MCF 10A (cell line): Measurements from ENCODE around the gene TEDC2. TPM values are rescaled to one million over a fixed set of nuclear protein-coding genes. Genes with fewer than 3 reads are reported as not detected.
A peak's percentile ranks its signal among the peaks of the same experiment; 100 is the strongest.

Experiments used
- BruUV-seq: library from RNA; stranded (reverse); fragments of 400-500 nt; replicated peaks from 2 replicates; lab custom pipeline; 2021; lab: Mats Ljungman, UMichigan
- CTCF ChIA-PET: fragments of 300-600 bp; sonication (Branson Sonifier 250); formaldehyde crosslinking; extraction: SDS; loops from one replicate; lab custom pipeline; 2021; ENCODE audit warnings: antibody characterized with exemption, inconsistent platforms; lab: Yijun Ruan, JAX
- POLR2A ChIA-PET: fragments of 300-600, 350-650 bp; sonication (Branson Sonifier 250); formaldehyde crosslinking; extraction: SDS; loops from one replicate; lab custom pipeline; 2020; ENCODE audit warnings: antibody characterized with exemption, inconsistent platforms; lab: Yijun Ruan, JAX
- DNase-seq: peaks from one replicate; pipeline ENCODE4 v3.0.0-alpha.2; 2018; ENCODE audit not compliant: unreplicated experiment
- H3K27ac Mint-ChIP-seq: one replicate; pipeline ENCODE4 v1.8.0; 2022; ENCODE audit warnings: mild to moderate bottlenecking, low read depth, mixed read lengths; ENCODE audit not compliant: unreplicated experiment
- H3K27me3 Mint-ChIP-seq: one replicate; pipeline ENCODE4 v1.8.0; 2022; ENCODE audit warnings: mixed read lengths; ENCODE audit not compliant: insufficient read depth, unreplicated experiment
- H3K36me3 Mint-ChIP-seq: one replicate; pipeline ENCODE4 v1.8.0; 2022; ENCODE audit warnings: mild to moderate bottlenecking, moderate library complexity, mixed read lengths; ENCODE audit not compliant: insufficient read depth, unreplicated experiment
- H3K4me1 Mint-ChIP-seq: one replicate; pipeline ENCODE4 v1.8.0; 2022; ENCODE audit warnings: mixed read lengths; ENCODE audit not compliant: insufficient read depth, unreplicated experiment
- H3K4me3 Mint-ChIP-seq: one replicate; pipeline ENCODE4 v1.8.0; 2022; ENCODE audit warnings: mild to moderate bottlenecking, moderate library complexity, mixed read lengths; ENCODE audit not compliant: unreplicated experiment
- H3K9me3 Mint-ChIP-seq: one replicate; pipeline ENCODE4 v1.8.0; 2022; ENCODE audit warnings: mixed read lengths; ENCODE audit not compliant: unreplicated experiment
- CTCF ChIP-seq: fragments of 200-600 bp; IDR thresholded peaks from one replicate; pipeline ENCODE4 v1.8.0; 2022; ENCODE audit warnings: antibody characterized with exemption, mild to moderate bottlenecking; ENCODE audit not compliant: unreplicated experiment
- intact Hi-C: fragments of 100-400 bp; cut with micrococcal nuclease; formaldehyde crosslinking; loops from 2 replicates; pipeline ENCODE4 v1.14.1; 2022
- total RNA-seq: library from RNA; stranded (reverse); gene quantifications from 2 replicates; pipeline ENCODE4 v1.2.3, GENCODE V29; 2022

TEDC2 gene
- total RNA-seq, 1 experiment from 2014 or later = 6.9 TPM

GRCh38 chr16:2467528-2468232 is 7.8 kb downstream of the TEDC2 start:
- POLR2A ChIA-PET = interaction anchor here (0.6 to 1.8 kb wide), 4 partner anchors 8 to 125 kb away, joined by 3 to 9 read pairs (median 4); partner anchors contain the start of gene TEDC2
- no peak for TF ChIP-seq CTCF
- no TSS peak for BruUV-seq
- H3K4me1 Mint-ChIP-seq = no peaks in the 10 kb centered on the region
- CTCF ChIA-PET = no interaction called here
- intact Hi-C loops = no loop called here
- no peaks in the 10 kb centered on the region for H3K9me3 Mint-ChIP-seq
- no peaks in the 10 kb centered on the region for H3K27me3 Mint-ChIP-seq
- no peaks in the 10 kb centered on the region for H3K36me3 Mint-ChIP-seq
- peak; percentile 64 for DNase-seq
- H3K4me3 Mint-ChIP-seq = peak overlapping the region; percentile 68
- H3K27ac Mint-ChIP-seq = no peak overlapping the region

- POLR2A ChIA-PET = interaction anchor here (0.6 to 1.8 kb wide), 8 partner anchors 9 to 483 kb away, joined by 3 to 9 read pairs (median 4); partner anchors contain the start of genes MLST8 and TEDC2
Observed at GRCh38 chr16:2468233-2468724, 8.4 kb downstream of the TEDC2 start.

DNA sequence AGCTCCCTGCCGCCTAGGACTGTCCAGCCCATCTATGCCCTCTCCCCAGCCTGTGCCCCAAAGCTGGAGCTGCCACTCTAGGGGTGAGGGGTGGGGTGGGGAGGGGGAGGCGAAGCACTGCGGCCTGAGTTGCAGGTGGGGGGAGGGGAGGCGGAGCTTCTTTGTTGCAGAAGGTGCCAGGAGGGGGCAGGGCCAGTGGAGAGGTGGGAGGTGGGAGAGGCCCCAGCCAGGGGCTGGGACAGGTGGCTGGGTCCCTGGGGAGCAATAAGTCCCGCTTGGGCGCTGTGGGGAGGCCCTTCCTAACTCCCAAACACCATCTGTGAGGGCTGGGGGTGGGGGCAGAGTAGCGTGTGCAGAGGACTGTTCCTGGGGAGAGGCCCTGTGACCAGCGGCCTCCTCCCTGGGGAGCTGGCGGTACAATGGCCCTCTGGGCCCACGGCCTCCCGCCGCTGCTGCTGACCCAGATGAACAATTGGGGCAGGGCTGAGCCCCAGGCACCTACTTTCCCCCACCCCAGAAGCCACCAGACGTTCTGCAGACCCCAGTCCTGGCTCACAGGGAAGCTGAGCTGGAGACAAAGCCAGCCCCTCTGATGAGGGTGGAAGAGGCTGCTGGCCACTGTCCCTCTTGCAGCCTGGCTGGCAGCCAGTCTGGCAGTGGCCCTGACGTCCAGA is 9.0 kb downstream of the TEDC2 start:
- no peak overlapping the region for H3K27ac Mint-ChIP-seq
- POLR2A ChIA-PET = interaction anchor here (0.6 to 1.8 kb wide), 11 partner anchors 9 to 482 kb away, joined by 3 to 9 read pairs (median 3); partner anchors contain the start of genes MLST8 and TEDC2
- intact Hi-C loops = no loop called here
- H3K4me1 Mint-ChIP-seq = peaks cover 4% of the 10 kb centered on the region
- H3K9me3 Mint-ChIP-seq = no peaks in the 10 kb centered on the region
- H3K27me3 Mint-ChIP-seq = no peaks in the 10 kb centered on the region
- H3K36me3 Mint-ChIP-seq = no peaks in the 10 kb centered on the region
- DNase-seq = no peak
- BruUV-seq = no TSS peak
- CTCF ChIA-PET = interaction anchor here (1.1 kb wide), 1 partner anchor 38 kb away, joined by 3 read pairs; no protein-coding TSS in a partner anchor
- H3K4me3 Mint-ChIP-seq = peak overlapping the region; percentile 68
- TF ChIP-seq CTCF = no peak

More at GRCh38 chr16:2468233-2468724, 8.4 kb downstream of the TEDC2 start:
- Mint-ChIP-seq H3K4me3 (peak overlapping the region; percentile 68), H3K27ac (no peak overlapping the region), H3K4me1 (peaks cover 3% of the 10 kb centered on the region), H3K36me3 (no peaks in the 10 kb centered on the region), H3K27me3 (no peaks in the 10 kb centered on the region), H3K9me3 (no peaks in the 10 kb centered on the region)
- TF ChIP-seq CTCF = no peak
- peak; percentile 74 for DNase-seq
- BruUV-seq = no TSS peak
- CTCF ChIA-PET = interaction anchor here (1.1 kb wide), 1 partner anchor 38 kb away, joined by 3 read pairs; no protein-coding TSS in a partner anchor
- intact Hi-C loops = no loop called here
